Stimulated activated CD4-positive, alpha-beta T cell treated with anti-CD3 and anti-CD28 coated beads, Interleukin-15, amount 100 ng/mL, for 1 hour (primary cell): ENCODE data around the gene NMB.

Source experiments
- DNase-seq, 2 donors: peaks; one replicate each; pipeline ENCODE4 v3.0.0-alpha.2; 2020; ENCODE audit warnings: low read depth in 1 of 2, low spot score in 1 of 2

The NMB gene

GRCh38 chr15:84620626-84621025, 37.4 kb downstream of the NMB start:
- no peak for DNase-seq

GRCh38 chr15:84616235-84616634, 41.8 kb downstream of the NMB start:
- DNase-seq = no peak

- no peak for DNase-seq
Observed at GRCh38 chr15:84611631-84612030, 46.4 kb downstream of the NMB start.

GRCh38 chr15:84609818-84610525, 48.0 kb downstream of the NMB start:
- DNase-seq = no peak

GRCh38 chr15:84608707-84609284, 49.2 kb downstream of the NMB start:
- DNase-seq = no peak

- no peak for DNase-seq
Observed at GRCh38 chr15:84606653-84607120, 51.3 kb downstream of the NMB start.

- no peak for DNase-seq
Observed at GRCh38 chr15:84605554-84605882, 52.5 kb downstream of the NMB start.
